AG10803 (cell line): Measurements from ENCODE around the gene ASL.

Source experiments
- DNase-seq: peaks from one replicate; pipeline ENCODE4 v3.0.0; 2010; ENCODE audit warnings: low read depth
- H3K4me3 ChIP-seq: 2 replicates; pipeline ENCODE4 v1.5.1; 2011; ENCODE audit warnings: mild to moderate bottlenecking, low read length, control low read depth
- TF ChIP-seq, protein P1 (sequence below): conservative IDR thresholded peaks from 2 replicates; pipeline ENCODE4 v1.5.1; 2011; ENCODE audit warnings: mild to moderate bottlenecking, low read length, control low read depth, inconsistent platforms

The ASL gene

GRCh38 chr7:66140924-66141323 lies 65.3 kb downstream of the ASL start:
- H3K4me3 ChIP-seq = no peak overlapping the region
- TF ChIP-seq, protein P1, sequence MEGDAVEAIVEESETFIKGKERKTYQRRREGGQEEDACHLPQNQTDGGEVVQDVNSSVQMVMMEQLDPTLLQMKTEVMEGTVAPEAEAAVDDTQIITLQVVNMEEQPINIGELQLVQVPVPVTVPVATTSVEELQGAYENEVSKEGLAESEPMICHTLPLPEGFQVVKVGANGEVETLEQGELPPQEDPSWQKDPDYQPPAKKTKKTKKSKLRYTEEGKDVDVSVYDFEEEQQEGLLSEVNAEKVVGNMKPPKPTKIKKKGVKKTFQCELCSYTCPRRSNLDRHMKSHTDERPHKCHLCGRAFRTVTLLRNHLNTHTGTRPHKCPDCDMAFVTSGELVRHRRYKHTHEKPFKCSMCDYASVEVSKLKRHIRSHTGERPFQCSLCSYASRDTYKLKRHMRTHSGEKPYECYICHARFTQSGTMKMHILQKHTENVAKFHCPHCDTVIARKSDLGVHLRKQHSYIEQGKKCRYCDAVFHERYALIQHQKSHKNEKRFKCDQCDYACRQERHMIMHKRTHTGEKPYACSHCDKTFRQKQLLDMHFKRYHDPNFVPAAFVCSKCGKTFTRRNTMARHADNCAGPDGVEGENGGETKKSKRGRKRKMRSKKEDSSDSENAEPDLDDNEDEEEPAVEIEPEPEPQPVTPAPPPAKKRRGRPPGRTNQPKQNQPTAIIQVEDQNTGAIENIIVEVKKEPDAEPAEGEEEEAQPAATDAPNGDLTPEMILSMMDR = peak; percentile 80
- peak; percentile 85 for DNase-seq

DNA sequence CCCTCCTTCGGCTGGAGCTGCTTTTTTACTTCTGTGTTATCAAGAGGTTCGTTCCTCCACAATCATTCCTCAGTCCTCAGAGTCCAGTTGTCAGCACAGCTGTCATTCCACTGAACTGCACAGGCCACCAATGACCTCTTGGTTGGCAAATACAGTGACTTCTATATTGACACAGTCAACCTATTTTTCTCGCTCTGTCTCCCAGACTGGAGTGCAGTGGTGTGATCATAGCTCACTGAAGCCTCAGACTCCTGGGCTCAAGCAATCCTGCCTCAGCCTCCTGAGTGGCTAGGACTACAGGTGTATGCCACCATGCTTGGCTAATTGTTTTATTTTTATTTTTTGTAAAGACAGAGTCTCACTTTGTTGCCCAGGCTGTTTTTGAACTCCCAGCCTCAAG lies 66.7 kb downstream of the ASL start:
- DNase-seq = no peak
- H3K4me3 ChIP-seq = no peak overlapping the region
- TF ChIP-seq, protein P1 = no peak

DNA sequence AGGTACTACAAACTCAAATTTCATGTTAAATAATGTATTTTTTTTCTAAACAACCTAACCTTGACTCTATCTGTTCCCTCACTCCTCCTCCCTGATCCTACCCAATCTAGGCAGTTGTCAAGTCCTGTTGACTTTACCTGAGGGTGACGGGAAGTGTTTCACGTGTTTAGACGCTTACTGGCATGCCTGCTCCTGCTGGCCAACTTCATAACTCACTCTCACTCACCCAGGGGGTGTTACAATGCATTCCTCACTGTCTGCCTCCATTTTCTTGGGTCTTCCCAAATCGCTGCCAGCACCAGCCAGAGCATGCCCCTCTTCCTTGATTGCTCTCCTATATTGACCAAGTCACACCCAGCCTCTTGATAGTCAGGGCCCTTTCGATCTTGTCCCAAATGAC lies 67.4 kb downstream of the ASL start:
- no peak for DNase-seq
- TF ChIP-seq, protein P1 = no peak
- H3K4me3 ChIP-seq = no peak overlapping the region
